ENCODE data around the gene SEC11C. TPM values are rescaled to one million over a fixed set of nuclear protein-coding genes. Genes with fewer than 3 reads are reported as not detected.

SEC11C gene
- total and polyA plus RNA-seq, 5 donors from 2014 or later: 80.4 to 279 (median 200) TPM

DNA sequence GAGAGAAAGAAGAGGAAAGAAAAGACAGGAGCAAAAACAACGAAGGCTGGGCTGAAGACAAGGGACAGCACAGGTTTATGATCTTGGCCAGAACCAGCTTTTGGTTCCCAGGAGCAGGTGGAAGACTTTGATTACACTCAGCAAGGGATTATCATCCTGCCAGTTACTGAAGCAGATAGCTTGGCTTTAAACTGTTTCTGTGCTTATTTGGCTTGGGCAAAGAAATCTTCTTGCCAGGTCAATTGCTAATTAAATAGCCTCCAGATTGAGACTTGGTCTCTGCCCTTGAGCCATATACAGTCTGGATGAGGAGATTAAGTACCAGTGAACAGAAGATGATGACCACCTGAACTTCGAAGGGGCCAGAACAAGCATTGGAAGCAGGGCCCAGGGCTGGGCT, 58.0 kb downstream of the SEC11C start:
- Mint-ChIP-seq H3K27ac (no peak overlapping the region), H3K36me3 (no peaks in the 10 kb centered on the region), H3K27me3 (peaks cover 36% of the 10 kb centered on the region), H3K4me3 (no peak overlapping the region), H3K9me3 (peaks cover 0 to 1% (median 0%) of the 10 kb centered on the region in 7 donors), H3K4me1 (peaks cover 0 to 9% (median 0%) of the 10 kb centered on the region in 4 donors)
- Histone ChIP-seq H3K36me3 (ENCODE audit: control insufficient read depth, insufficient read depth, low read length) (no peaks in the 10 kb centered on the region), H3K9me3 (ENCODE audit: control insufficient read depth in 2 of 2, low read length in 2 of 2) (no peaks in the 10 kb centered on the region), H3K27me3 (ENCODE audit: control insufficient read depth, insufficient read depth, low read length) (peaks cover 16% of the 10 kb centered on the region), H3K27ac (ENCODE audit: insufficient read depth, low read length, poor library complexity, severe bottlenecking) (no peak overlapping the region), H3K4me3 (ENCODE audit: low read depth, low read length) (no peak overlapping the region), H3K4me1 (ENCODE audit: control insufficient read depth, insufficient read depth, low read length, poor library complexity, severe bottlenecking) (no peaks in the 10 kb centered on the region)
- no peak for ATAC-seq (ENCODE audit: low read depth in 2 of 2)
- DNase-seq: no peak

DNA sequence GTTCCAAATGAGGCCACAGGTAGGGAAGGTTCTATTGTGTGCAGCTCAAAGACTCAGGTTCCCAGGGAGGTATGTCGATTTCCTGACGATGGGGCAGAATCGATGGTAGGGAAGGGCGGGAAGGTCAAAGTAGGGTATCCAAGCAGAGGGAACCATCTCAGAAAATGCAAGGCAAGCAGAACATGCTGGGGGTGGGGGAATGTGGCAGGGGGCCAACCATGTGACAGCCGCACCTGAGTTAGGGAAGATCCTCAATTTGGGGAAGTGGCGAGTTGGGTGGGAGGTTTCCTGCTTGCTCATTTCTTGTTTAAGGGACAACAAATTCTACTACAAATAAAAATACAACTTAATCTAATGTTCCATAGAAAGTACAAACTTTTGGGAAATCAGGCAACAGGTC, 58.5 kb downstream of the SEC11C start:
- Mint-ChIP-seq H3K4me1 (peaks cover 0 to 9% (median 0%) of the 10 kb centered on the region in 4 donors), H3K4me3 (no peak overlapping the region), H3K36me3 (no peaks in the 10 kb centered on the region), H3K27ac (no peak overlapping the region), H3K9me3 (peaks cover 0 to 1% (median 0%) of the 10 kb centered on the region in 7 donors), H3K27me3 (peaks cover 36% of the 10 kb centered on the region)
- no peak for ATAC-seq (ENCODE audit: low read depth in 2 of 2)
- no peaks in the 10 kb centered on the region for H3K4me1 ChIP-seq (ENCODE audit: control insufficient read depth, insufficient read depth, low read length, poor library complexity, severe bottlenecking)
- H3K9me3 ChIP-seq (ENCODE audit: control insufficient read depth in 2 of 2, low read length in 2 of 2): no peaks in the 10 kb centered on the region
- no peak overlapping the region for H3K27ac ChIP-seq (ENCODE audit: insufficient read depth, low read length, poor library complexity, severe bottlenecking)
- DNase-seq: no peak
- H3K27me3 ChIP-seq (ENCODE audit: control insufficient read depth, insufficient read depth, low read length): peaks cover 17% of the 10 kb centered on the region
- H3K4me3 ChIP-seq (ENCODE audit: low read depth, low read length): no peak overlapping the region
- no peaks in the 10 kb centered on the region for H3K36me3 ChIP-seq (ENCODE audit: control insufficient read depth, insufficient read depth, low read length)

GRCh38 chr18:59200787-59201186, 61.1 kb downstream of the SEC11C start:
- no peak for ATAC-seq (ENCODE audit: low read depth in 2 of 2)
- no peaks in the 10 kb centered on the region for H3K4me1 ChIP-seq (ENCODE audit: control insufficient read depth, insufficient read depth, low read length, poor library complexity, severe bottlenecking)
- no peaks in the 10 kb centered on the region for H3K36me3 Mint-ChIP-seq

GRCh38 chr18:59202258-59202820, 62.7 kb downstream of the SEC11C start:
- peaks cover 28% of the 10 kb centered on the region for H3K27me3 Mint-ChIP-seq
- H3K4me3 Mint-ChIP-seq: no peak overlapping the region

More at GRCh38 chr18:59200787-59201186, 61.1 kb downstream of the SEC11C start:
- Mint-ChIP-seq H3K27me3 (peaks cover 34% of the 10 kb centered on the region), H3K4me3 (no peak overlapping the region), H3K27ac (no peak overlapping the region), H3K9me3 (peaks cover 0 to 1% (median 0%) of the 10 kb centered on the region in 7 donors), H3K4me1 (peaks cover 0 to 5% (median 0%) of the 10 kb centered on the region in 4 donors)
- H3K27me3 ChIP-seq (ENCODE audit: control insufficient read depth, insufficient read depth, low read length): peaks cover 17% of the 10 kb centered on the region
- H3K9me3 ChIP-seq (ENCODE audit: control insufficient read depth in 2 of 2, low read length in 2 of 2): no peaks in the 10 kb centered on the region
- DNase-seq: no peak
- H3K27ac ChIP-seq (ENCODE audit: insufficient read depth, low read length, poor library complexity, severe bottlenecking): no peak overlapping the region
- no peaks in the 10 kb centered on the region for H3K36me3 ChIP-seq (ENCODE audit: control insufficient read depth, insufficient read depth, low read length)
- H3K4me3 ChIP-seq (ENCODE audit: low read depth, low read length): no peak overlapping the region

DNA sequence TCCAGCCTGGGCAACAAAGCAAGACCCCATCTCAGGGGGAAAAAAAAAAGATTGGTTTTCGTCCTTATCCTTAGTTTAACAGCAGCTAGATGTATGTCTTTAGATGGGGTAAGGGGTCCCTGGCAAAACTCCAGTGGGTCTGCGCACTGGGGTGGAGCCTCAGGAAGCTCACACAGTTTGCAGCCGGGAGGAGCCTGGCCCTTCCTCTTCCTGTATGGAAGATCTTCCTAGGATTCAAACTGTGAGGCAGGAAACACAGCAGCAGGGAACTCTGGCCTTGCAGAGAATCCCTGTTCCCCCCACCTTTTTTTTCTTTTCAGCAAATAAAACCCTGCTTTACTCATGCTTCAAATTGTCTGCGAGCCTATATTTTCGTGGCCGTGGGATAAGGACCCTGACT, 67.8 kb downstream of the SEC11C start:
- no peaks in the 10 kb centered on the region for H3K4me1 Mint-ChIP-seq
- no peak overlapping the region for H3K27ac Mint-ChIP-seq
- DNase-seq: no peak
- ATAC-seq (ENCODE audit: low read depth in 2 of 2): no peak
- H3K36me3 Mint-ChIP-seq: no peaks in the 10 kb centered on the region
- H3K4me3 Mint-ChIP-seq: no peak overlapping the region
- Histone ChIP-seq H3K36me3 (ENCODE audit: control insufficient read depth, insufficient read depth, low read length) (no peaks in the 10 kb centered on the region), H3K4me1 (ENCODE audit: control insufficient read depth, insufficient read depth, low read length, poor library complexity, severe bottlenecking) (no peaks in the 10 kb centered on the region), H3K27ac (ENCODE audit: insufficient read depth, low read length, poor library complexity, severe bottlenecking) (no peak overlapping the region), H3K4me3 (ENCODE audit: low read depth, low read length) (no peak overlapping the region), H3K9me3 (ENCODE audit: control insufficient read depth in 2 of 2, low read length in 2 of 2) (no peaks in the 10 kb centered on the region), H3K27me3 (ENCODE audit: control insufficient read depth, insufficient read depth, low read length) (peaks cover 10% of the 10 kb centered on the region)
- H3K27me3 Mint-ChIP-seq: peaks cover 23% of the 10 kb centered on the region
- peaks cover 0 to 3% (median 0%) of the 10 kb centered on the region in 7 donors for H3K9me3 Mint-ChIP-seq

More at GRCh38 chr18:59202258-59202820, 62.7 kb downstream of the SEC11C start:
- Mint-ChIP-seq H3K9me3 (peaks cover 0 to 3% (median 0%) of the 10 kb centered on the region in 7 donors), H3K27ac (no peak overlapping the region), H3K36me3 (no peaks in the 10 kb centered on the region), H3K4me1 (peaks cover 0 to 3% (median 0%) of the 10 kb centered on the region in 4 donors)
- Histone ChIP-seq H3K27ac (ENCODE audit: insufficient read depth, low read length, poor library complexity, severe bottlenecking) (no peak overlapping the region), H3K27me3 (ENCODE audit: control insufficient read depth, insufficient read depth, low read length) (peaks cover 19% of the 10 kb centered on the region), H3K36me3 (ENCODE audit: control insufficient read depth, insufficient read depth, low read length) (no peaks in the 10 kb centered on the region), H3K4me3 (ENCODE audit: low read depth, low read length) (no peak overlapping the region), H3K9me3 (ENCODE audit: control insufficient read depth in 2 of 2, low read length in 2 of 2) (no peaks in the 10 kb centered on the region), H3K4me1 (ENCODE audit: control insufficient read depth, insufficient read depth, low read length, poor library complexity, severe bottlenecking) (no peaks in the 10 kb centered on the region)
- ATAC-seq (ENCODE audit: low read depth in 2 of 2) (no peak), DNase-seq (no peak)

Other genes starting within 250 kb of the SEC11C start
- gene GRP, start 80.3 kb downstream of the SEC11C start, total RNA-seq: not detected
- not detected for gene GRP, start 80.3 kb downstream of the SEC11C start, polyA plus RNA-seq
- not detected for gene RAX, start 133.6 kb downstream of the SEC11C start, total RNA-seq
- gene RAX, start 133.6 kb downstream of the SEC11C start, polyA plus RNA-seq: not detected
- gene CPLX4, start 178.8 kb downstream of the SEC11C start, total RNA-seq: not detected
- not detected for gene CPLX4, start 178.8 kb downstream of the SEC11C start, polyA plus RNA-seq
- 51.3 TPM for gene LMAN1, start 219.4 kb downstream of the SEC11C start, total RNA-seq
- 10 to 100 TPM; 25.3 to 37.4 (median 34.4) TPM for gene LMAN1, start 219.4 kb downstream of the SEC11C start, polyA plus RNA-seq

All from CD4-positive, CD25-positive, alpha-beta regulatory T cell (primary cell).